Stimulated activated CD4-positive, alpha-beta T cell treated with anti-CD3 and anti-CD28 coated beads, Interleukin-1b, Interleukin-23, amount 100 ng/mL, for 1 hour (primary cell): ENCODE measurements around the gene TIMP4.

Experiments
- DNase-seq, 2 donors: peaks; one replicate each; pipeline ENCODE4 v3.0.0-alpha.2; 2020; ENCODE audit warnings: low read depth in 2 of 2

TIMP4 gene

DNA sequence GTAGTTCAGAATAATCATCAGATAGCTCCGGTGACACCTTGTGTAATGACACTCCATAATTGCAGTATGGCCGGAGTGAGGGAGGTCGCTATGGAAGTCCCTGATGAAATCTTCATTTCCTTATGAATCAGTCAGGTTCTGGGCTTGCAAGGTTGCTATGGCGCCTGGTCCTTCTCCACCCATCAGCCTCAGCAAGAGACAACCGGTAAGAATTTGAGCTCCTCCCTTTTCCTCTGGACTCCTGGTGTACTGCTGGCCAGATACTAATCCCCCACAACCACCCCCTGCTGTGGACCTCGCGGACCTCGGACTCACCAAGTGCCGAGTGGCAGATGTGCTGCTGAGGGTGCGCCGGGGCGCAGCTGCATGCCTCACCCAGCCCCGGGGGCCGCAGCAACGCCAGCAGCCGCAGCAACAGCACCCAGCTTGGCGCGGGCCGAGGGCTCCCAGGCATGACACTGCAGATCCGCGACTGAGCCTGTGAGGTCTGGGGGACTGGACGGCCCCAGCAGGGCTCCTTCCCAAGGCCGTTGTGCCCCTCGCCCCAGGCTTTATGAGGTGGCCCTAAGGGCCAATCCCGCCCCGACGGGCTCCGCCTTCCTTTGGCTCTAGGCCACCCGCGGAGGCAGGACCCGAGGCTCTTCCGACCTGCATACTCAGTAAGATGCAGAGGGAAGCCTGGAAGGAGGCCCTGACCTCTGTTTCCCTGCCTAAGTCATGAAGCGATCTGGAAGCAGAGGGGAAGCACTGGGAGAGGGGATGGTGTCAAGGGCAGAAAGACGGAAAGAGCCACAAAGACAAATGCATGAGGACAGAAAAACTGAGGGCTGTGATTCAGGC is at the start of gene TIMP4:
Gene TIMP4 (minus strand): TSS at position 526 of the 840 bp plus-strand sequence. CDS start 72 bp downstream, at position 454.
- DNase-seq: no peak

- no peak for DNase-seq
Observed at GRCh38 chr3:12205171-12205570, 46.5 kb upstream of the TIMP4 start.

GRCh38 chr3:12201813-12202212 is 43.1 kb upstream of the TIMP4 start:
- DNase-seq: no peak

GRCh38 chr3:12198301-12198700 is 39.6 kb upstream of the TIMP4 start:
- no peak for DNase-seq

DNA sequence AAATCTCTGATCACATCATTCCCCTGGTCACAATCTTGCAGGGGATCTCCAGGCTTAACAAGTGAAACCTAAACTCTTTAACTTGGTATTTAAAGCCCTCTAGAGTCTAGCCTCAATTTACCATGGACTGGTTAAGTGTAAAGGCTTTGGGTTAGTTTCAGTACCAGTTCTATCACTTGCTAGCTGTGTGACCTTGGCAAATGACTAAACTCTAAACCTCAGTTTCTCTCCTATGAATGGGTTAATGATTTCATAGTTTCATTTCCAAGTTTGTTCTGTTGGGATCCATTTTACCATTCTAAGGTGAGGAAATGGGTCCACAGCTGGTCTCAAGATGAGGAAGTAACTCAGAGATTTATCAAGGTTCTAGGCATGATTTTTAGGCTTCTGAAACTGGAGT is 38.8 kb upstream of the TIMP4 start:
- no peak for DNase-seq

GRCh38 chr3:12196684-12197083 is 38.0 kb upstream of the TIMP4 start:
- DNase-seq: no peak

DNA sequence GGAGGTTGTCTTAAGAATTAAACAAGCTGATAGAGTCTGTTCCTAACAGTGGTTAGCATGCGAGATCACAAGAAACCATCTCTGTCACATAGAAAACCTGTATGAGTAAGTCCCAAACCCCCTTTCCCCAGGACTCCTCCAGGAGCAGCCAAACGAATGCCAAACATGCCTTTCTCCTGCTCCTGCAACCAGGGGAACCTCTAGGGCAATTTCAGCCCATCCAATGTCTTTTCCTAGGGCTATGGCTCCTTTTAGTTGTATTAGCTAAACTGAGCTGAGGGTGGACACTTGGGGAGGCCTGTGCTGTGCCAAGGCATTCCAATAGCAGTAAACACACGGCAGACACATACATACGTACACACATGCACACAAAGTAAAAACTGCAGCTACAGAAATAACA is 36.5 kb upstream of the TIMP4 start:
- no peak for DNase-seq

GRCh38 chr3:12194669-12195161 is 36.0 kb upstream of the TIMP4 start:
- DNase-seq: no peak

- DNase-seq: no peak
Observed at GRCh38 chr3:12194209-12194608, 35.5 kb upstream of the TIMP4 start.

DNA sequence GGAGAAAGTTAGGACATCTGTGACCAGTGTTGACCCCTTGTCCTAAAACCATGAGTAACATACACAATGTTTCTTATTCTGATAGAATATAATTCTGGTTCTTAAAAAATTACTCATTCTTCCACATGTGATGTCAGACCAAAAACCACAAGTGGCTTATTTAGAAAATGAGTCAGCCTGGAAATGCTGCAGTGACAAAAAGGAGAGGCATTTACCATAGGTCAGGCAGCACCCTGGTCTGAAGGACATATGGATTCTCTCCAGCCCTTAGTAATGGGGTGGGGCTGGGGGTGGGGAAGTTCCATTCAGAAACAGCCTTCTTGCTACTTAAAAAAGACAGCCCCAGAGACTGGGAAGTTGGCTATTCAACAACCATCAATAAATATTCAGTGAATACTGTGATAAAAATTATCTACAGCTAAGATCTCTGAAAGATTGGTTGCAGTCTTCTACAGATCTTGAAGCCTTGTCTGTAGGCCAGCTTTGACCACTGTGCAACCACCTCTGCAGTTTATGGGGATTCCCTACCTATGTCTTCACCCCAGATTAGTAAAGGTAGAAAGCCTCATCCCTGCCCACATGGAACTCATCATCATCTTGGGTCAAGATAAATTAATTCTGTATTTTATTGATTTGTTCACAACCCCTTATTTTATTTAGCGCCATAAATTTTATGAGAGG is 34.9 kb upstream of the TIMP4 start:
- no peak for DNase-seq

- no peak for DNase-seq
Observed at GRCh38 chr3:12192655-12193484, 34.2 kb upstream of the TIMP4 start.

- DNase-seq: no peak
Observed at GRCh38 chr3:12192173-12192572, 33.5 kb upstream of the TIMP4 start.

DNA sequence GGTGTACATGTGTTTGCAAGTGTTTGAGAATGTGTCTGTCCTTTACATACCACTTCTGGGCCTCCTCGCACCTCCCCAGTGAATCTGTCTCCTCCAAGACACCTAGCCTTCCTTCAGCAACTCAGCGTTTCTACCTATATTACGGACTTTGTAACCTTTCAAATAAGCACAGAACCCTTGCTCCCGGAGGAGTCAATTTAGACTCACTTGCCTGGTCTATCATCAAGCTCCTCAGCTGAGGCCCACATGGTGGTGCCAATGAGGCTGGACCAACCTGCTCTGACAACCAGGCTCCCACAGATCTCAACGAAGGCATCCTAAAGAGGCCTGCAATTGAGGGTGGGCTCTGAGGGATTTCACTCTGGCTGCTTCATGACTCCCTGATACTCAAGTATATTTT is 32.8 kb upstream of the TIMP4 start:
- no peak for DNase-seq

DNA sequence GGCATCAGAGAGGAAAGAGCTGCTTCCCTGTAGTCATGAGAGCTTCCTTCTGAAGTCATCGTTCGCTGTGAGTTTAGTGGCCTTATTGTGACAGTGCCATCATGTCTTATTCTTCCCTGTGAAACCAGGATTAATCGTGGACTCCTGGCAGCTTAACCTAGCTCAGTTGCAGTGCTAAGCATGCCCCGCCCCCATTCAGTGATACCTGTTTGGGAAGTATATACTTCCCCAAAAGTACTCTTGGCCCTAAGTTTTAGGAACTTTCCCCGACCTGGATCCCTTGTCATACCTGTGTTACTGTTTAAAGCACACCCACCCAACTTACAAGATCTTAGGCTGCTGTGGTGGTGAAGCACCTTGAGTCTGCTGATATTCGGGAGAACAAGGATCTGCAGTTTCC is 32.1 kb upstream of the TIMP4 start:
- DNase-seq: no peak

DNA sequence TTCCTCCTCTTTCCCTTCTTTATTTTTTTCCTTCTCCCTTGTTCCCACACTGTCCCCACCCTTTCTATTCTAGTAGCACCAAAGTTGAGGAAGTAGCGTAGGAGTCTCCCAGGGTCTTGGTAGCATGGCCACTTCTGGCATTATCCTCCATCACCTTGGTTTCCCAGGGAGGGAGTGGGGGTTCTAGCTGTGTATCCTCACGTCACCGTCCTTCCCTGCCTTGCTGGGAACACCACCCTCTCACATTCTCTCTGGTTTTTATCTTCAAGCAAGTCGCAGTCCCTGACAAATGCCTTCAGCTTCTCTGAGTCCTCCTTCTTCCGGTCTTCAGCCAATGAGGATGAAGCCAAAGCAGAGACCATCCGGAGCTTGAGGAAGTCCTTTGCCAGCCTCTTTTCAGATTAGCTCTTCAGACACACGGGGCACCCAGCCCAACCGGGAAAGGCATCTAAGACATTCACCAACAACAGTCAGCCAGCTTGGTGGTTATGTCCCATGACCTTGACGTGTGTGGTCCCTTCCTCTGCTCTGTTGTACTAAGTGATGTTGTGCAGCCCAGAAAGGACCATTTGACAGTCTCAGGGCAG is 31.6 kb upstream of the TIMP4 start:
- no peak for DNase-seq

DNA sequence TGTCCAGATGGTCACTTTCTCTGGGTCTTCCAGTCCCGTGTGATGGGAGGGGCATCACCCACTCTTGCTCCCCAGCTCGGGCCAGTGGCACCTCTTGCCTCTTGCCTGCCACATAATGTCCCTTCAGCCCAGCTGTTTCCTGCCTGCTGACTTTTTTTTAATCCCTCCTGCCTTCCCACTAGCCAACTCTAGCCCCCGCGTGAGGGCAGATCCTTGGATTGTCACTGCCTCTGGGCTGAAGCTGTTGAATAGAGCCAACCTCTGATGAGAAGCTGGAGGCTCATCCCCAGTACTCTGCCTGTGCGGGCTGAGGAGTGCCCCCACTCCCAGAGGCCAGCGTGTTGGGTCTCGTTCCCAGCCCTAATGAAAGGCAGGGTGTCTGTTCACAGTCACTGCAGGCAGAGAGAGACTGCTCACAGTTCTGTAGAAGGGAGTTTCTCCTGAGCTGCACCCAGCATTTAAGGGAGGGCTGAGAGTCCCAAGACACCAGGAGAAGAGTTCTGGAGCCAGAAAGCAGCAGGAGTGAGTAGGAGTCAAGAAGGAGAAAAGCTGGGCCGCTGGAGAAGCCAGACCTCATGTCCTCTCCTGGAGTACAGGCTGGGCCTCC is 30.1 kb upstream of the TIMP4 start:
- DNase-seq: no peak

GRCh38 chr3:12188328-12188648 is 29.6 kb upstream of the TIMP4 start:
- DNase-seq: no peak

DNA sequence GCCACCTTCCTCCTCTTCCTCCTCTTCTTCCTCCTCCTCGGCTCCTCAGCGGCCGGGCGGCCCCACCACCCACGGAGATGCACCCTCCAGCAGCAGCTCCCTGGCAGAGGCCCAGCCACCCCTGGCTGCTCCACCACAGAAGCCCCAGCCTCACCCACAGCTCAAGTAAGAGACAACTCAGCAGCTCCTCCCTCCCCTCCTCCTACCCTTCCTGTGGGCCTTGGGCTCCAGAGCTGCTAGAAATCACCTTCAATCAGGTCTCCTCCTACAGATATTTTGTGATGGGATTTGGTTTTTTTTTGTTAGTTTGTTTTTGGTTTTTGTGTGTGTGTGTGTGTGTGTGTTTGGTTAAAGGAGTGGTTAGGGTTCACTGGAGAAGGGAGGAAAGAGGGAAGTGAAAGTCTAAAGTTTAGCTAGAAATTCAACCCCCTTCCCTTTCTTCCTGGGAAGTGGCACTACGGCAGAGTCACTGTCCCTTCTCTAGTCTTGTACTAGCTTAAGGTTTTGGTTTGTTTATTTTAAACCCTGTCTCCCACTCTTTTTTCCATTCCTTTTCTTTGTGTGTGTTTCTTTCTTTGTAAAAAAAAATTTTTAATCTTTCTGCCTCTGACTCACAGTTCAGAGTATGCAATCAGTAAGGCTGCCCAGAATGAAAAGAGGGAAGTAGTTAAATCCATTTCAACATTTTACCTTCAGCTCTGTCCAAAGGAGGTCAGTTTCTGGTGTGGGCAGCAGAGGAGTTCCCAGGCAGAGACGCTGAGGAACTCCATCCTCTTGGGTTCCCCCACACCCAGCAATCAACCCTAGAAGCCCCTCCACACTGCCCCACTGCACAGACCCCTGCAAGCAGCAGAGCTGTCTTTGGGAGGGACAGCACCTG is 29.0 kb upstream of the TIMP4 start:
- no peak for DNase-seq

- DNase-seq: no peak
Observed at GRCh38 chr3:12186515-12187286, 28.0 kb upstream of the TIMP4 start.

- no peak for DNase-seq
Observed at GRCh38 chr3:12186046-12186445, 27.3 kb upstream of the TIMP4 start.
